CD4-positive, alpha-beta memory T cell (primary cell): ENCODE measurements around the gene EHD2. TPM values are rescaled to one million over a fixed set of nuclear protein-coding genes. Genes with fewer than 3 reads are reported as not detected.

Source experiments
- CTCF ChIA-PET: fragments of 350-600 bp; sonication (Branson Sonifier 250); formaldehyde crosslinking; loops from one replicate; lab custom pipeline; 2021; ENCODE audit warnings: inconsistent platforms; ENCODE audit not compliant: partially characterized antibody; lab: Charles Lee
- POLR2A ChIA-PET: fragments of 350-600 bp; sonication (Branson Sonifier 250); formaldehyde crosslinking; loops from one replicate; lab custom pipeline; 2021; ENCODE audit not compliant: partially characterized antibody; lab: Charles Lee
- DNase-seq, 5 donors: peaks; one replicate each; pipeline versions ENCODE4 v3.0.0 to v3.0.0-alpha.2; 2020 to 2022; ENCODE audit warnings: mixed read lengths in 1 of 5
- H3K27ac ChIP-seq: one replicate; pipeline ENCODE4 v1.7.0; 2013; ENCODE audit warnings: low read depth, low read length
- H3K27me3 ChIP-seq: 2 replicates; pipeline ENCODE4 v1.7.0; 2013; ENCODE audit warnings: mild to moderate bottlenecking, low read length, moderate library complexity; ENCODE audit not compliant: insufficient read depth
- H3K36me3 ChIP-seq: 2 replicates; pipeline ENCODE4 v1.7.0; 2013; ENCODE audit warnings: mild to moderate bottlenecking, low read length, moderate library complexity; ENCODE audit not compliant: insufficient read depth
- H3K4me1 ChIP-seq: 2 replicates; pipeline ENCODE4 v1.7.0; 2013; ENCODE audit warnings: mild to moderate bottlenecking, low read length, moderate library complexity; ENCODE audit not compliant: insufficient read depth
- H3K4me3 ChIP-seq, 2 donors: one replicate each; pipeline ENCODE4 v1.7.0; 2013; ENCODE audit warnings: low read length in 2 of 2, mild to moderate bottlenecking in 1 of 2
- H3K9me3 ChIP-seq, 2 donors: one replicate each; pipeline ENCODE4 v1.7.0; 2013; ENCODE audit warnings: low read length in 2 of 2, control low read depth in 1 of 2; ENCODE audit not compliant: control insufficient read depth in 1 of 2
- H3K27ac Mint-ChIP-seq, 7 donors: one replicate each; pipeline ENCODE4 v1.8.0; 2020 to 2021; ENCODE audit warnings: mixed read lengths in 7 of 7, mild to moderate bottlenecking in 6 of 7, inconsistent platforms in 3 of 7, moderate library complexity in 3 of 7
- H3K27me3 Mint-ChIP-seq, 2 donors: one replicate each; pipeline ENCODE4 v1.8.0; 2020 to 2021; ENCODE audit warnings: mixed read lengths in 2 of 2
- H3K36me3 Mint-ChIP-seq, 2 donors: one replicate each; pipeline ENCODE4 v1.8.0; 2020 to 2021; ENCODE audit warnings: mixed read lengths in 2 of 2, inconsistent platforms in 1 of 2, mild to moderate bottlenecking in 1 of 2
- H3K4me1 Mint-ChIP-seq, 4 donors: one replicate each; pipeline ENCODE4 v1.8.0; 2020 to 2021; ENCODE audit warnings: mixed read lengths in 4 of 4, mild to moderate bottlenecking in 1 of 4
- H3K4me3 Mint-ChIP-seq, 8 donors: one replicate each; pipeline ENCODE4 v1.8.0; 2020 to 2021; ENCODE audit warnings: mixed read lengths in 8 of 8, mild to moderate bottlenecking in 7 of 8, moderate library complexity in 6 of 8, inconsistent platforms in 3 of 8
- H3K9me3 Mint-ChIP-seq, 8 donors: one replicate each; pipeline ENCODE4 v1.8.0; 2020 to 2021; ENCODE audit warnings: mixed read lengths in 8 of 8, mild to moderate bottlenecking in 5 of 8, inconsistent platforms in 3 of 8, moderate library complexity in 1 of 8
- intact Hi-C: fragments of 100-400 bp; cut with micrococcal nuclease; formaldehyde crosslinking; loops from one replicate; pipeline ENCODE4 v1.15.1; 2023
- polyA plus RNA-seq, 2 donors: library from polyadenylated mRNA; unstranded; fragments of 300-500 nt; fragmentation: Illumina TruSeq; gene quantifications; one replicate each; pipeline ENCODE4 v1.2.3, GENCODE V29; 2021
- total RNA-seq, 2 experiments: library from RNA; stranded (reverse); gene quantifications; one replicate each; pipeline ENCODE4 v1.2.3, GENCODE V29; 2021

EHD2 gene
- total and polyA plus RNA-seq, 4 experiments from 2014 or later: not detected

DNA sequence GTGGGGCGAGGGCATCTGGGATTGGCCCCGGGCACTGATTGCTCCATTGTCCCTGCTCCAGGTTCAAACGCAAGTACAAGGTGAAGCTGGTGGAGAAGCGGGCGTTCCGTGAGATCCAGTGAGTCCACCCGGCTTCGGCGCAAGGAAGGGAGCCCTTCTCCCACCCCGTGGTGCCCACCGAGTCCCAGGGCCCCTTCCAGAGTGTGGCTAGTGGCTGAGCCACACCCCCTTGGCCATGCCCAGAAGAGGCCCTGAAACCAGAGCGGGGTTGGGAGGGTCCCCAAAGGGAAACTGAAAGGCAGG is 43.4 kb downstream of the EHD2 start:
- H3K27ac Mint-ChIP-seq: no peak overlapping the region
- no peaks in the 10 kb centered on the region for H3K4me1 Mint-ChIP-seq
- peaks cover 41 to 53% of the 10 kb centered on the region in 2 donors for H3K36me3 Mint-ChIP-seq
- no peak overlapping the region for H3K4me3 Mint-ChIP-seq
- H3K27ac ChIP-seq: no peak overlapping the region
- ChIA-PET POLR2A (interaction anchor here (1.1 to 1.7 kb wide), 2 partner anchors 9 kb away, joined by 3 read pairs; no protein-coding TSS in a partner anchor), CTCF (interaction anchor here (1.0 kb wide), 1 partner anchor 33 kb away, joined by 3 read pairs; no protein-coding TSS in a partner anchor)
- H3K27me3 Mint-ChIP-seq: no peaks in the 10 kb centered on the region
- intact Hi-C loops: no loop called here
- H3K4me3 ChIP-seq: no peak overlapping the region
- H3K4me1 ChIP-seq: no peaks in the 10 kb centered on the region
- peaks cover 0 to 3% (median 0%) of the 10 kb centered on the region in 8 donors for H3K9me3 Mint-ChIP-seq
- no peaks in the 10 kb centered on the region for H3K9me3 ChIP-seq
- no peaks in the 10 kb centered on the region for H3K27me3 ChIP-seq
- H3K36me3 ChIP-seq: peaks cover 65% of the 10 kb centered on the region
- DNase-seq: peak in 1 of 5 donors; percentile 40

DNA sequence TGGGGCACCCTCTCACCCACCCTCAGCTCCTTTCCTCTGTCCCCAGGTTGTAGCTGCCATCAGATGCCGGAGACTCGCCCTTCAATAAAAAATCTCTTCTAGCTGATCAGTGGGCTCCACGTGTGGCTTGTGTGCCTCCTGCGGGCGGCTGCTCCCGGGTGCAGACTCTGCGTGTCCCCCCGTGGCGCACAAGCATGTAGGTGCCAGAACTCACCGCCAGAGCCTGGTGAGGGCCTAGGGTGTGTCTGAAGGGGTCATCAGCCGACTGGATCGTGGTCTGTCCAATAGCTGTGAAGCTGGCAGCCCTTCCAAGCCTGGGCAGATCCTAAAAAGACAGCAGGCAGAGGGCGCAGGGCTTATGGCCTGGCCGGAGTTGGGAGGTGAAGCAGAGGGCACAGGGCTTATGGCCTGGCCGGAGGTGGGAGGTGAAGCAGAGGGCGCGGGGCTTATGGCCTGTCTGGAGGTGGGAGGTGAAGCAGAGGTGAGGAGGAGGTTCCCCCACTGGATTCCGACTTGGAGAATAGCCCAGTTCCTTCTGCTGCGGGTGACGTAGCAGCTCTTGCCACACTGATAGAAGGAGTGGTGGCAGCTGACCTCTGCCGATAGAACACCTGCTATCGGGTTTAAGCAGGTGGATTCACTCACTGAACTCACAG is 43.9 kb downstream of the EHD2 start:
- no peaks in the 10 kb centered on the region for H3K27me3 ChIP-seq
- Mint-ChIP-seq H3K4me1 (no peaks in the 10 kb centered on the region), H3K36me3 (peaks cover 41 to 50% of the 10 kb centered on the region in 2 donors), H3K9me3 (peaks cover 0 to 3% (median 0%) of the 10 kb centered on the region in 8 donors), H3K27ac (peak overlapping the region in 1 of 7 donors; percentile 19), H3K4me3 (no peak overlapping the region), H3K27me3 (no peaks in the 10 kb centered on the region)
- no peak overlapping the region for H3K4me3 ChIP-seq
- H3K36me3 ChIP-seq: peaks cover 61% of the 10 kb centered on the region
- H3K4me1 ChIP-seq: no peaks in the 10 kb centered on the region
- intact Hi-C loops: no loop called here
- CTCF ChIA-PET: interaction anchor here (1.0 kb wide), 1 partner anchor 32 kb away, joined by 3 read pairs; no protein-coding TSS in a partner anchor
- no peak overlapping the region for H3K27ac ChIP-seq
- H3K9me3 ChIP-seq: no peaks in the 10 kb centered on the region
- POLR2A ChIA-PET: interaction anchor here (1.4 to 1.7 kb wide), 2 partner anchors 10 to 11 kb away, joined by 3 read pairs; partner anchors contain the start of gene NOP53
- DNase-seq: no peak

DNA sequence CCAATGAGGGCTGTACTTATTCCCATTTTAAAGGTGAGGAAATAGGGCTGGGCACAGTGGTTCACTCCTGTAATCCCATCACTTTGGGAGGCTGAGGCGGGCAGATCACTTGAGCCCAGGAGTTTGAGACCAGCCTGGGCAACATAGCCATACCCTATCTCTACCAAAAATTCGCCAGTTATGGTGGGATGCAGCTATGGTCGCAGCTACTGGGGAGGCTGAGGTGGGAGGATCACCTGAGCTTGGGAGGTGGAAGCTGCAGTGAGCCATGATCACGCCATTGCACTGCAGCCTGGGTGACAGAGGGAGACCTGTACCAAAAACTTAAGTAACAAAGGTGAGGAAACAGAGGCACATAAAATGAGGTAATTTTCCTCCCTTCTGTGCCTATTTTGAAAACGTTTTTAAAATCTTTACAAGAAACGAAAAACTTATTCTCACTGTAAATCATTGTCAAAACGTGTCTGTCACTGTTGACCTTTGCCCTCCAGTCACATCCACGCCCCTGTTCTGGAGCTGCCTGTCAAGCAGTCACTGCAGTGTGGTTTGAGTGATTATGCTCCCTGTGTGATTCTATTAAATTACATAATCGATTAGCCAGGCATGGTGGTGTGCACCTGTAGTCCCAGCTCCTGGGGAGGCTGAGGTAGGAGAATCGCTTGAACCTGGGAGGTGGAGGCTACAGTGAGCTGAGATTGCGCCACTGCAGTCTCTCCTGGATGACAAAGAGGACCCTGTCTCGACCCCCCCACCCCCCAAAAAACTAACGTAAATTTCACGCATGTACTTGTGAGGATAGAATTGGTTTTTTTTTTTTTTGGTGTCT is 44.6 kb downstream of the EHD2 start:
- no peak for DNase-seq
- Mint-ChIP-seq H3K36me3 (peaks cover 37 to 43% of the 10 kb centered on the region in 2 donors), H3K4me3 (no peak overlapping the region), H3K27ac (peak overlapping the region in 1 of 7 donors; percentile 35), H3K9me3 (peaks cover 0 to 3% (median 0%) of the 10 kb centered on the region in 8 donors), H3K4me1 (no peaks in the 10 kb centered on the region), H3K27me3 (no peaks in the 10 kb centered on the region)
- Histone ChIP-seq H3K9me3 (no peaks in the 10 kb centered on the region), H3K27ac (no peak overlapping the region), H3K27me3 (no peaks in the 10 kb centered on the region), H3K4me1 (no peaks in the 10 kb centered on the region), H3K36me3 (peaks cover 54% of the 10 kb centered on the region), H3K4me3 (no peak overlapping the region)
- CTCF ChIA-PET: interaction anchor here (1.2 to 1.5 kb wide), 2 partner anchors 10 to 206 kb away, joined by 3 to 4 read pairs; no protein-coding TSS in a partner anchor
- intact Hi-C loops: no loop called here
- POLR2A ChIA-PET: interaction anchor here (1.3 to 2.0 kb wide), 4 partner anchors 11 to 21 kb away, joined by 3 to 7 read pairs (median 3); partner anchors contain the start of genes NOP53 and SELENOW

DNA sequence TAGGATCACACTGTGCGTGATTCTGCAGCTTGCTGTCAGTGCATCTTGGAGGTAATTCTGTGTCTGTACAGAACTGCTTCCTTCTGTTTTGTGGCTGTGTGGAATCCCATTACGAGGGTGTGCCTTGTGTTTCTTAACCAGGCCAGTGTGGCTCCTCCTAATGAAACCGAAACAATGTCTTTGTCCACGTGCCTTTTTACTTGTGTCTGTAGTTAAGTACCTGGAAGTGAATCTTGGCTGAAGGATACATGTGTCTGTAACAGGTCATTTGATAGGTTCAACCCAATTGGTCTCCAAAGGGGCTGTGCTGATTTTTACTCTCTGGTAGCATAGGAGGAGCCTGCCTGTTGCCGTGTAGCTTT is 45.2 kb downstream of the EHD2 start:
- H3K36me3 Mint-ChIP-seq: peaks cover 31 to 37% of the 10 kb centered on the region in 2 donors
- Histone ChIP-seq H3K4me3 (no peak overlapping the region), H3K27me3 (no peaks in the 10 kb centered on the region), H3K36me3 (peaks cover 48% of the 10 kb centered on the region), H3K9me3 (no peaks in the 10 kb centered on the region), H3K27ac (no peak overlapping the region), H3K4me1 (no peaks in the 10 kb centered on the region)
- no peaks in the 10 kb centered on the region for H3K27me3 Mint-ChIP-seq
- peaks cover 0 to 3% (median 0%) of the 10 kb centered on the region in 8 donors for H3K9me3 Mint-ChIP-seq
- DNase-seq: no peak
- H3K27ac Mint-ChIP-seq: peak overlapping the region in 2 of 7 donors; percentile 14 to 35
- H3K4me1 Mint-ChIP-seq: no peaks in the 10 kb centered on the region
- intact Hi-C loops: no loop called here
- ChIA-PET CTCF (interaction anchor here (1.2 to 1.5 kb wide), 2 partner anchors 10 to 205 kb away, joined by 3 to 4 read pairs; no protein-coding TSS in a partner anchor), POLR2A (interaction anchor here (1.3 to 2.0 kb wide), 4 partner anchors 10 to 20 kb away, joined by 3 to 7 read pairs (median 4); partner anchors contain the start of genes NOP53 and SELENOW)
- no peak overlapping the region for H3K4me3 Mint-ChIP-seq

DNA sequence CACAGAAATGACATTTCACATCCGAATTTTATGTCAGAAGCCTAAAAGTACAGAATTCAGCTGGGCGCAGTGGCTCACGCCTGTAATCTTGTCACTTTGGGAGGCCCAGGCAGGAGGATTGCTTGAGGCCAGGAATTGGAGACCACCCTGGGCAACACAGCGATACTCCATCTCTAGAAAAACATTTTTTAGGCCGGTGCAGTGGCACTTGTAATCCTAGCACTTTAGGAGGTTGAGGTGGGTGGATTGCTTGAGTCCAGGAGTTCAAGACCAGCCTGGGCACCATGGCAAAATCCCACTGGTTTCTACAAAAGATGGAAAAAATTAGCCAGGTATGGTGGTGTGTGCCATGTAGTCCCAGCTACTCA is 47.4 kb downstream of the EHD2 start:
- H3K36me3 Mint-ChIP-seq: peaks cover 24 to 29% of the 10 kb centered on the region in 2 donors
- Histone ChIP-seq H3K27me3 (no peaks in the 10 kb centered on the region), H3K9me3 (no peaks in the 10 kb centered on the region), H3K36me3 (peaks cover 30% of the 10 kb centered on the region), H3K4me1 (no peaks in the 10 kb centered on the region), H3K4me3 (no peak overlapping the region), H3K27ac (no peak overlapping the region)
- ChIA-PET CTCF (no interaction called here), POLR2A (interaction anchor here (0.6 kb wide), 1 partner anchor 24 kb away, joined by 4 read pairs; no protein-coding TSS in a partner anchor)
- DNase-seq: no peak
- no peaks in the 10 kb centered on the region for H3K4me1 Mint-ChIP-seq
- H3K27me3 Mint-ChIP-seq: no peaks in the 10 kb centered on the region
- H3K4me3 Mint-ChIP-seq: no peak overlapping the region
- H3K9me3 Mint-ChIP-seq: peaks cover 0 to 3% (median 0%) of the 10 kb centered on the region in 8 donors
- intact Hi-C loops: no loop called here
- no peak overlapping the region for H3K27ac Mint-ChIP-seq

DNA sequence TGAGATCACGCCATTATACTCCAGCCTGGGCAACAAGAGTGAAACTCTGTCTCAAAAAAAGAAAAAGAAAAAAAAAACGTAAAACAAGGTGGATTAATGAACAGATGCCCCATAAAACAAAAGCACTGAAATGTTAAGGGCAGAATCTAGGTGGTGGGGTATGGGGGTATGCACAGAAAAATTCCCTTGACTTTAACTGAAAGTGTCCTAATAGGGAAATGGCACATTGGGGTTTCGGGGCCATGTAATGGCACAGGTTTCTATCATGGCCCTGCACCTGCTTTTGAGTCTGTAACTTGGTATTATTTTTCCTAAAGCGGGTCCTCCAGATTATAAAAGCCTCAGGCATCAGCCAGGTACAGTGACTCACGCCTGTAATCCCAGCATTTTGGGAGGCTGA is 48.3 kb downstream of the EHD2 start:
- Histone ChIP-seq H3K4me3 (no peak overlapping the region), H3K27ac (no peak overlapping the region), H3K36me3 (peaks cover 22% of the 10 kb centered on the region), H3K27me3 (no peaks in the 10 kb centered on the region), H3K4me1 (no peaks in the 10 kb centered on the region), H3K9me3 (no peaks in the 10 kb centered on the region)
- Mint-ChIP-seq H3K9me3 (peaks cover 0 to 3% (median 0%) of the 10 kb centered on the region in 8 donors), H3K27ac (peak overlapping the region in 4 of 7 donors; percentile 13 to 57 (median 23)), H3K4me3 (no peak overlapping the region), H3K4me1 (no peaks in the 10 kb centered on the region), H3K36me3 (peaks cover 24 to 26% of the 10 kb centered on the region in 2 donors), H3K27me3 (no peaks in the 10 kb centered on the region)
- intact Hi-C loops: no loop called here
- CTCF ChIA-PET: no interaction called here
- no peak for DNase-seq
- POLR2A ChIA-PET: no interaction called here

DNA sequence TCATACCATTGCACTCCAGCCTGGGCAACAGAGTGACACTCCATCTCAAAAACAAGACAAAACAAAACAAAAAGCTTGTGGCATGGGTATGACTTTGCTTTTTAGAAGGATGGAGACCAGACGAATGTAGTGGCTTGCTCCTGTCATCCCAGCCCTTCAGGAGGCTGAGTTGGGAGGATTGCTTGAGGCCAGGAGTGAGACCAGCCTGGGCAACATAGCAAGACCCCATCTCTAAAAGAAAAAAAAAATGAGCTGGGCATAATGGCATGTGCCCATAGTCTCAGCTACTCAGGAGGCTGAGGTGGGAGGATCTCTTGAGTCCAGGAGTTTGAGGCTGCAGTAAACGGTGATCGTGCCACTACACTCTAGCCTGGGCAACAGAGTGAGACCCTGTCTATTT is 48.9 kb downstream of the EHD2 start:
- Mint-ChIP-seq H3K36me3 (peaks cover 20 to 21% of the 10 kb centered on the region in 2 donors), H3K4me3 (no peak overlapping the region), H3K4me1 (no peaks in the 10 kb centered on the region), H3K27me3 (no peaks in the 10 kb centered on the region), H3K9me3 (peaks cover 0 to 2% (median 0%) of the 10 kb centered on the region in 8 donors), H3K27ac (peak overlapping the region in 2 of 7 donors; percentile 15 to 31)
- Histone ChIP-seq H3K4me3 (no peak overlapping the region), H3K27me3 (no peaks in the 10 kb centered on the region), H3K4me1 (no peaks in the 10 kb centered on the region), H3K36me3 (peaks cover 16% of the 10 kb centered on the region), H3K27ac (no peak overlapping the region), H3K9me3 (no peaks in the 10 kb centered on the region)
- intact Hi-C loops: no loop called here
- ChIA-PET POLR2A (no interaction called here), CTCF (no interaction called here)
- DNase-seq: no peak
